WTC11 (cell line): ENCODE measurements around the gene OSBPL6. TPM values are rescaled to one million over a fixed set of nuclear protein-coding genes. Genes with fewer than 3 reads are reported as not detected.

Experiments used
- ATAC-seq: fragments of 200-7000 bp; cut with Tn5 transposase; 2 replicates; pipeline ENCODE4 v1.10.0; 2021; ENCODE audit warnings: mild to moderate bottlenecking, moderate library complexity
- CTCF ChIA-PET: fragments of 300-600 bp; sonication (Branson Sonifier 250); formaldehyde crosslinking; loops from one replicate; lab custom pipeline; 2021; ENCODE audit warnings: antibody characterized with exemption; lab: Charles Lee
- POLR2A ChIA-PET: fragments of 350-600 bp; sonication (Branson Sonifier 250); formaldehyde crosslinking; loops from one replicate; lab custom pipeline; 2021; ENCODE audit warnings: antibody characterized with exemption; lab: Charles Lee
- DNase-seq: peaks from one replicate; pipeline ENCODE4 v3.0.0; 2021; ENCODE audit warnings: low spot score
- H3K27ac Mint-ChIP-seq: 2 replicates; pipeline ENCODE4 v1.8.0; 2021; ENCODE audit warnings: mixed read lengths
- H3K27me3 Mint-ChIP-seq: 2 replicates; pipeline ENCODE4 v1.8.0; 2021; ENCODE audit warnings: low read depth, mild to moderate bottlenecking, moderate library complexity, mixed read lengths
- H3K36me3 Mint-ChIP-seq: 2 replicates; pipeline ENCODE4 v1.8.0; 2021; ENCODE audit warnings: mixed read lengths
- H3K4me1 Mint-ChIP-seq: 2 replicates; pipeline ENCODE4 v1.8.0; 2022; ENCODE audit warnings: mixed read lengths
- H3K4me3 Mint-ChIP-seq: 2 replicates; pipeline ENCODE4 v1.8.0; 2021; ENCODE audit warnings: mild to moderate bottlenecking, moderate library complexity, mixed read lengths
- H3K9me3 Mint-ChIP-seq: 2 replicates; pipeline ENCODE4 v1.8.0; 2021; ENCODE audit warnings: mixed read lengths
- CBFB ChIP-seq: sonication (generic); formaldehyde crosslinking; IDR thresholded peaks from 2 replicates; pipeline ENCODE4 v1.8.1; 2022; ENCODE audit warnings: mild to moderate bottlenecking, low read depth, missing genetic modification reagents
- FOXP1 ChIP-seq: sonication (generic); formaldehyde crosslinking; IDR thresholded peaks from 2 replicates; pipeline ENCODE4 v1.8.0; 2022; ENCODE audit warnings: missing genetic modification reagents, mild to moderate bottlenecking, moderate library complexity, borderline replicate concordance
- GABPB1 ChIP-seq: sonication (generic); formaldehyde crosslinking; IDR thresholded peaks from 2 replicates; pipeline ENCODE4 v1.8.1; 2023; ENCODE audit warnings: mild to moderate bottlenecking, missing genetic modification reagents
- GTF2I ChIP-seq: fragments of 250-450 bp; sonication (Bioruptor Pico); conservative IDR thresholded peaks from 2 replicates; pipeline ENCODE4 v1.4.0; 2021; ENCODE audit warnings: mild to moderate bottlenecking
- HMGA2 ChIP-seq: fragments of 250-450 bp; sonication (Bioruptor Pico); IDR thresholded peaks from 2 replicates; pipeline ENCODE4 v1.4.0; 2021; ENCODE audit warnings: mild to moderate bottlenecking, moderate library complexity
- IRF1 ChIP-seq: sonication (generic); formaldehyde crosslinking; IDR thresholded peaks from 2 replicates; pipeline ENCODE4 v1.8.0; 2023; ENCODE audit warnings: missing genetic modification reagents
- IRF2 ChIP-seq: sonication (generic); formaldehyde crosslinking; IDR thresholded peaks from 2 replicates; pipeline ENCODE4 v1.8.0; 2022; ENCODE audit warnings: low read depth, missing genetic modification reagents, borderline replicate concordance
- JAZF1 ChIP-seq: fragments of 250-450 bp; sonication (Bioruptor Pico); IDR thresholded peaks from 2 replicates; pipeline ENCODE4 v1.9.0; 2021; ENCODE audit warnings: moderate library complexity, mild to moderate bottlenecking, inconsistent platforms
- PRRX2 ChIP-seq: fragments of 250-450 bp; sonication (Bioruptor Pico); IDR thresholded peaks from 2 replicates; pipeline ENCODE4 v1.8.0; 2021; ENCODE audit warnings: mild to moderate bottlenecking
- RORB ChIP-seq: fragments of 250-450 bp; sonication (Bioruptor Pico); IDR thresholded peaks from 2 replicates; pipeline ENCODE4 v1.9.0; 2021; ENCODE audit warnings: mild to moderate bottlenecking
- SOX15 ChIP-seq: fragments of 250-450 bp; sonication (Bioruptor Pico); IDR thresholded peaks from 2 replicates; pipeline ENCODE4 v1.9.0; 2021; ENCODE audit warnings: mild to moderate bottlenecking
- ZBTB21 ChIP-seq: sonication (generic); formaldehyde crosslinking; IDR thresholded peaks from 2 replicates; pipeline ENCODE4 v1.8.1; 2023; ENCODE audit warnings: mild to moderate bottlenecking, missing genetic modification reagents, borderline replicate concordance
- ZNF232 ChIP-seq: sonication (generic); formaldehyde crosslinking; IDR thresholded peaks from 2 replicates; pipeline ENCODE4 v1.8.0; 2022; ENCODE audit warnings: mild to moderate bottlenecking, missing genetic modification reagents
- ZNF263 ChIP-seq: sonication (generic); formaldehyde crosslinking; IDR thresholded peaks from 2 replicates; pipeline ENCODE4 v1.8.1; 2022; ENCODE audit warnings: low read depth, mild to moderate bottlenecking, moderate library complexity, missing genetic modification reagents
- ZNF281 ChIP-seq: sonication (generic); formaldehyde crosslinking; IDR thresholded peaks from 2 replicates; pipeline ENCODE4 v1.8.0; 2023; ENCODE audit warnings: mild to moderate bottlenecking, missing genetic modification reagents
- ZNF396 ChIP-seq: fragments of 250-450 bp; sonication (Bioruptor Pico); IDR thresholded peaks from 2 replicates; pipeline ENCODE4 v1.8.0; 2021; ENCODE audit warnings: mild to moderate bottlenecking, moderate library complexity, borderline replicate concordance
- ZNF416 ChIP-seq: fragments of 250-450 bp; sonication (Bioruptor Pico); IDR thresholded peaks from 2 replicates; pipeline ENCODE4 v1.9.0; 2021; ENCODE audit warnings: mild to moderate bottlenecking, inconsistent platforms
- ZNF423 ChIP-seq: fragments of 250-450 bp; sonication (Bioruptor Pico); IDR thresholded peaks from 2 replicates; pipeline ENCODE4 v2.1.2; 2022; ENCODE audit warnings: mild to moderate bottlenecking, moderate library complexity
- total RNA-seq: library from RNA; stranded (reverse); gene quantifications from 3 replicates; pipeline ENCODE4 v1.2.3, GENCODE V29; 2021
- TF ChIP-seq, protein P1 (sequence below): sonication (generic); formaldehyde crosslinking; IDR thresholded peaks from 2 replicates; pipeline ENCODE4 v1.8.1; 2023; ENCODE audit warnings: mild to moderate bottlenecking, missing genetic modification reagents
- TF ChIP-seq, protein P2 (sequence below): sonication (generic); formaldehyde crosslinking; conservative IDR thresholded peaks from 2 replicates; pipeline ENCODE4 v1.8.1; 2022; ENCODE audit warnings: mild to moderate bottlenecking, missing genetic modification reagents

Gene OSBPL6
- total RNA-seq, 1 experiment from 2014 or later = 9.2 TPM

DNA sequence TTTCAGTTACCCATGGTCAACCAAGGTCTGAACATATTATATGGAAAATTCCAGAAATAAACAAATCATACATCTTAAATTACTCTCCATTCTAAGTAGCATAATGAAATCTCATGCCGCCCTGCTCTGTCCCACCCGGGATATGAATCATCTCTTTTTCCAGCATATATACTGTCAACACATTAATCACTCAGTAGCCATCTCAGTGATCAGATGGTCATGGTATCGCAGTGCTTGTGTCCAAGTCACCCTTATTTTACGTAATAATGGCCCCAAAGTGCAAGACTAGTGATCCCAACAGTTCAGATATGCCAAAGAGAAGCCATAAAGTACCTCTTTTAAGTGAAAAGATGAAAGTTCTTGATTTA, 43.8 kb downstream of the OSBPL6 start:
- POLR2A ChIA-PET = no interaction called here

GRCh38 chr2:178238750-178239149, 44.4 kb downstream of the OSBPL6 start:
- no peaks in the 10 kb centered on the region for H3K36me3 Mint-ChIP-seq
- no peak overlapping the region for H3K4me3 Mint-ChIP-seq
- ChIA-PET CTCF (interaction anchor here (0.6 kb wide), 1 partner anchor 466 kb away, joined by 3 read pairs; no protein-coding TSS in a partner anchor), POLR2A (no interaction called here)
- H3K27me3 Mint-ChIP-seq = no peaks in the 10 kb centered on the region
- ATAC-seq (no peak), DNase-seq (no peak)
- H3K4me1 Mint-ChIP-seq = peaks cover 5% of the 10 kb centered on the region
- no peak overlapping the region for H3K27ac Mint-ChIP-seq
- TF ChIP-seq PRRX2 (CRISPR knock-in tag) = no peak
- no peak for TF ChIP-seq GABPB1 (CRISPR knock-in tag)
- TF ChIP-seq, protein P1, sequence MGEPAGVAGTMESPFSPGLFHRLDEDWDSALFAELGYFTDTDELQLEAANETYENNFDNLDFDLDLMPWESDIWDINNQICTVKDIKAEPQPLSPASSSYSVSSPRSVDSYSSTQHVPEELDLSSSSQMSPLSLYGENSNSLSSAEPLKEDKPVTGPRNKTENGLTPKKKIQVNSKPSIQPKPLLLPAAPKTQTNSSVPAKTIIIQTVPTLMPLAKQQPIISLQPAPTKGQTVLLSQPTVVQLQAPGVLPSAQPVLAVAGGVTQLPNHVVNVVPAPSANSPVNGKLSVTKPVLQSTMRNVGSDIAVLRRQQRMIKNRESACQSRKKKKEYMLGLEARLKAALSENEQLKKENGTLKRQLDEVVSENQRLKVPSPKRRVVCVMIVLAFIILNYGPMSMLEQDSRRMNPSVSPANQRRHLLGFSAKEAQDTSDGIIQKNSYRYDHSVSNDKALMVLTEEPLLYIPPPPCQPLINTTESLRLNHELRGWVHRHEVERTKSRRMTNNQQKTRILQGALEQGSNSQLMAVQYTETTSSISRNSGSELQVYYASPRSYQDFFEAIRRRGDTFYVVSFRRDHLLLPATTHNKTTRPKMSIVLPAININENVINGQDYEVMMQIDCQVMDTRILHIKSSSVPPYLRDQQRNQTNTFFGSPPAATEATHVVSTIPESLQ (CRISPR knock-in tag) = no peak
- TF ChIP-seq CBFB = no peak
- no peak for TF ChIP-seq ZNF281 (CRISPR knock-in tag)
- no peak for TF ChIP-seq RORB (CRISPR knock-in tag)
- H3K9me3 Mint-ChIP-seq = no peaks in the 10 kb centered on the region

More for the DNA sequence above, 43.8 kb downstream of the OSBPL6 start:
- no peaks in the 10 kb centered on the region for H3K27me3 Mint-ChIP-seq
- no peak overlapping the region for H3K4me3 Mint-ChIP-seq
- no peak overlapping the region for H3K27ac Mint-ChIP-seq
- DNase-seq (no peak), ATAC-seq (no peak)
- CTCF ChIA-PET = interaction anchor here (0.6 kb wide), 1 partner anchor 466 kb away, joined by 3 read pairs; no protein-coding TSS in a partner anchor
- peaks cover 5% of the 10 kb centered on the region for H3K4me1 Mint-ChIP-seq
- TF ChIP-seq ZNF281 (CRISPR knock-in tag) = no peak
- TF ChIP-seq GABPB1 (CRISPR knock-in tag) = no peak
- TF ChIP-seq IRF1 (CRISPR knock-in tag) = no peak
- TF ChIP-seq ZNF423 (CRISPR knock-in tag) = no peak
- TF ChIP-seq ZBTB21 (CRISPR knock-in tag) = no peak
- TF ChIP-seq, protein P2, sequence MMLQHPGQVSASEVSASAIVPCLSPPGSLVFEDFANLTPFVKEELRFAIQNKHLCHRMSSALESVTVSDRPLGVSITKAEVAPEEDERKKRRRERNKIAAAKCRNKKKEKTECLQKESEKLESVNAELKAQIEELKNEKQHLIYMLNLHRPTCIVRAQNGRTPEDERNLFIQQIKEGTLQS (CRISPR knock-in tag) = no peak
- no peak for TF ChIP-seq IRF2
- no peak for TF ChIP-seq HMGA2
- no peak for TF ChIP-seq GTF2I (CRISPR knock-in tag)
- TF ChIP-seq ZNF232 = no peak
- no peak for TF ChIP-seq ZNF416 (CRISPR knock-in tag)
- no peak for TF ChIP-seq SOX15 (CRISPR knock-in tag)
- no peak for TF ChIP-seq ZNF263 (CRISPR knock-in tag)
- TF ChIP-seq FOXP1 = no peak
- no peak for TF ChIP-seq ZNF396 (CRISPR knock-in tag)
- no peak for TF ChIP-seq JAZF1 (CRISPR knock-in tag)
- no peaks in the 10 kb centered on the region for H3K36me3 Mint-ChIP-seq
- H3K9me3 Mint-ChIP-seq = no peaks in the 10 kb centered on the region
